B cell (primary cell): ENCODE measurements around the gene AMFR.

Source experiments
- CTCF ChIP-seq: fragments of 200-600 bp; IDR thresholded peaks from one replicate; pipeline ENCODE4 v1.8.0; 2022; ENCODE audit warnings: antibody characterized with exemption, mild to moderate bottlenecking
- EZH2 ChIP-seq: IDR thresholded peaks from 2 replicates; pipeline ENCODE4 v1.6.1; 2012; ENCODE audit warnings: borderline replicate concordance, low read depth, mild to moderate bottlenecking, moderate library complexity, low read length; ENCODE audit not compliant: insufficient read depth, poor library complexity, severe bottlenecking

- TF ChIP-seq CTCF (no peak), EZH2 (no peak)
Measured at GRCh38 chr16:56336711-56337110, 88.6 kb downstream of the AMFR start.
